NCI-H2081 treated with DMSO at 0.1 percent for 48 hours (cell line): ENCODE results near the gene RBCK1.
"Not testable (repeated sequence)": the region's sequence is repeated elsewhere in the genome, so short reads cannot be mapped to it uniquely, and the experiment has no call there.

Source experiments
- DNase-seq: peaks from one replicate; lab custom pipeline; 2025; lab: John Stamatoyannopoulos, UW

Gene RBCK1

DNA sequence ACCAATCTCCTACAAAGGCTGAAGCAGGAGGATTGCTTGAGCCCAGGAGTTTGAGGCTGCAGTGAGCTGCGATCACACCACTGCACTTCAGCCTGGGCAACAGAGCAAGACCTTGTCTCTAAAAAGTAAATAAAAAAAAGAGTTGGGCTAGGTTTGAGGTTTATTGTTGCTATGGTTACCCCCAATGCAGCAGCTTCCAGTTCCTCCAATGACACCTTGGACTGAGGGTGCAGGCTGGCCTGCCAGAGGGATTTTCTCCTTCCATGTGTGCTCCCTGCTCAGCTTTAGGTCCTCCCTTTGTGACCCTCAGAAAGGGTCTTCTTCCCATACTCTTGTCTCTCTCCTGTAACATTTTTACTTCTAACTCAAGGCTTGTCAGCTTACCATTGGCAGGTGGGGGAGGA lies 64.8 kb downstream of the RBCK1 start:
- no peak for DNase-seq

GRCh38 chr20:474581-474980 lies 66.5 kb downstream of the RBCK1 start:
- no peak for DNase-seq

- DNase-seq, result no peak
Observed at GRCh38 chr20:475463-476357, 67.6 kb downstream of the RBCK1 start.

DNA sequence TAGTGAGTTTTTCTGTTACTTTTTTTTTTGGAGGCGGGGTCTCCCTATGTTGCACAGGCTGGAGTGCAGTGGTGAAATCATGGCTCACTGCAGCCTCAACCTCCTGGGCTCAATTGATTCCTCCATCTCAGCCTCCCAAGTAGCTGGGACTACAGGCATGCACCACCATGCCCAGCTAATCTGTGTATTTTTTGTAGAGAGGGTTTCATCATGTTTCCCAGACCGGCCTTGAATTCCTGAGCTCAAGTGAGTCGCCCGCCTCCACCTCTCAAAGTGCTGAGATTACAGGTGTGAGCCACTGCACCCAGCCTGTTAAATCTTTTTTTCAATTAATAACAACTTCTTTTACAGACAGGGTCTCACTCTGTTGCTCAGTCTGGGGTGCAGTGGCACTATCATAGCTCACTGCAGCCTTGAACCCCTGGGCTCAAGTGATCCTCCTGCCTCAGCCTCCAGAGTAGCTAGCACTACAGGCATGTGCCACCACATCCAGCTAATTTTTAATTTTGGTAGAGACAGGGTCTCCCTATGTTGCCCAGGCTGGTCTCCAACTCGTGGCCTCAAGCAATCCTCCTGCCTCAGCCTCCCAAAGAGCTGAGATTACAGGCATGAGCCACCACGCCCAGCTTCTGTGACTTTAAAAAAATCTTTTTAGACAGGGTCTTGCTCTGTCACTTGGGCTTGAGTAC lies 68.6 kb downstream of the RBCK1 start:
- DNase-seq, result not testable (repeated sequence)

DNA sequence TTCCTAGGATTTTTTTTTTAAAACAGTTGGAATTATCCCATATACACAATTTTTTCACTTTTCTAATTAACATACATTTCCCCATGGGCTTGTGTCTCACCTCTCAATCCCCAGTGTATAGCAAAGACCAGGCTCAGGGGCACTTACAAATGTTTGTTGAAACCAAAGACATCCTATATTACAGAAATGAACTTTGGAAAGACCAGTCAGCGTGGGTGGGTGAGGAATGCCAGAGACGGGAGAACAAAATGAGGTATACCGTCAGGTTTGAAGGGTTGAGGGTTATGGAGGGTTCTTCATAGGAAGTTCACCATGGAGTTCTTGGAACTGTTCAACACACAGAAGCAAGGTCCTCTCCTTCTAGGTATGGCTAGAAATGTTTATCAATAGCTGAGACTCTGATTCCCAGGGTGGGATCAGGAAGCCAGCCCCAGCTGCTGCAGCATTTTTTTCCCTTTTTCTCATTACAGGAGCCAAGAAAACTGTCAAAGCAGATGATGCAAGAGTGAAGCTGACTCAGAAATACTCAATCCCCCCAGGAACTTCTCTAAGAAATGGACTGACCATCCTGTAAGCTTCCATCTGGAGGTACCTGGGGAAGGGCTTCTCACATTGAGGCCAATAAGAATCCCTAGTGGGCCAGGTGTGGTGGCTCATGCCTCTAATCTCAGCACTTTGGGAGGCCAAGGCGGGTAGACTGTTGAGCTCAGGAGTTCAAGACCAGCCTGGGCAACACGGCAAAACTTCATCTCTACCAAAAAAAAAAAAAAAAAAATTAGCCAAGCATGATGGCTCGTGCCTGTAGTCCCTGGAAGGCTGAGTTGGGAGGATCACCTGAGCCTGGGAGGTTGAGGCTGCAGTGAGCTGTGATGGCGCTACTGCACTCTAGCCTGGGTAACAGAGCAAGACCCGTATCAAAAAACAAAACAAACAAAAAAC lies 70.2 kb downstream of the RBCK1 start:
- DNase-seq, result no peak

GRCh38 chr20:478949-479429 lies 70.9 kb downstream of the RBCK1 start:
- DNase-seq, result no peak

DNA sequence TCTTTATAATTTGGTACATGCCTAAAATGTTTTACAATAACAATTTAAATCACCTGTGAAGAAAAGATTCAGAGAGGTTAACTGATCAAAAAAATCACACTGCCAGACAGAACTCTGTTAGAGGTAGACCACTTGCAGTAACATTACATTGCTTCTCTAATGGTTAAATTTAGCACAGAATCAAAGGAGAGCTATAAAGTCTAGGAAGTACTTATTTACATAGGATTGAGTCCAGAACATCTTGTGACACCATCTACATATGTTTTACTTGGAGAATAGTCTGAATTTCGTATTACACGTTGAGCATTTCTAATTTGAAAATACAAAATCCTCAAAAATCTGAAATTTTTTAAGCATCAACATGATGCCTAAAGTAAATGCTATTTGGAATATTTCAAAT lies 71.4 kb downstream of the RBCK1 start:
- DNase-seq, result no peak

DNA sequence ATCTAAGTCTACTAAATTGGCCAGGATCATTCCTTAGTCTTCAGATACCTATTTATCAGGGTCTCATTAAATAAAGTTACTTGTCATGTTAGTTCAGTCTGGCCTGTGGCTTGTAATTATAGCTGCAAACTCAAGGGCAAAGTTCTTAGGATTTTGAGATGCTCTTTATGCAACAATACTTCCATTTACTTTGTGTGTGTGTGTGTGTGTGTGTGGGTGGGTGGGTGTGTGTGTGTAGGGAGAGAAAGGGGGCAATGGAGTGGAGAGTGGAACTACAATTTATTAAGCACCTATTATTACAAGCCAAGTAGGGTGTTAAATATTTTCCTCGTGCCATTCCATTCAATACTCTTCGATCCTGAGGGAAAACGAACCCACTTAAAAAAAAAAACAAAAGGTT lies 71.9 kb downstream of the RBCK1 start:
- DNase-seq, result no peak

DNA sequence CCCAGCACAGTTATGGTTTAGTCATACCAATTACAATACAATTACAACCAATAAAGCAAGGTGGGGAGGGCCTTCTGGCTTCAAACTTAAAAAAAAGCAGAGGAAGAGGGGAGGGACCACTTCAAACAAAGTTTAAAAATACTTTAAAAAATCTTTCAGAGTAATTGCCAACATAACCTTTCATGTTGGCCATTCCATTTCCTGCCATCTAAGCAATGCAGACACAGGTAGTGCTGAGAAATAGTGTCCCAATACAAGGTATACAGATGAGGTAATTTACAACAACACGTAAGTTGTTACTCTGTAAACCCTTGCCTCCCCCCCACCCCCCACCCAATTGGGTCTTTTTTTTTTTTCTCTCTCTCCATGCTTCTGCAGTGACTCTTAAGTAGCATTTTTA lies 73.1 kb downstream of the RBCK1 start:
- DNase-seq, result no peak
